Brain microvascular endothelial cell (primary cell): Measurements from ENCODE around the gene WWOX.

ENCODE experiments used
- DNase-seq: peaks from one replicate; pipeline ENCODE4 v3.0.0-alpha.2; 2020
- H3K27ac ChIP-seq: fragments of 250-450 bp; sonication (Bioruptor Pico); 2 replicates; pipeline ENCODE4 v1.5.1; 2020; ENCODE audit warnings: mild to moderate bottlenecking, moderate library complexity
- H3K27me3 ChIP-seq: fragments of 250-450 bp; sonication (Bioruptor Pico); replicated peaks from 2 replicates; pipeline ENCODE4 v1.5.1; 2020; ENCODE audit warnings: mild to moderate bottlenecking
- H3K36me3 ChIP-seq: fragments of 250-450 bp; sonication (Bioruptor Pico); replicated peaks from 2 replicates; pipeline ENCODE4 v1.5.1; 2020; ENCODE audit warnings: mild to moderate bottlenecking
- H3K4me3 ChIP-seq: 2 replicates; pipeline ENCODE4 v1.5.1; 2011; ENCODE audit warnings: low read depth, mild to moderate bottlenecking, control low read depth, low read length, moderate library complexity
- in situ Hi-C: cut with HindIII; loops from 2 replicates; pipeline ENCODE4 v1.10.0; 2017; ENCODE audit warnings: low sequenced_read_pairs, low pct_ligation_motif_present
- TF ChIP-seq, protein P1 (sequence below): IDR thresholded peaks from 2 replicates; pipeline ENCODE4 v1.5.1; 2011; ENCODE audit warnings: low read depth, mild to moderate bottlenecking, moderate library complexity, low read length, control low read depth, inconsistent platforms; ENCODE audit errors: missing control alignments

WWOX gene

DNA sequence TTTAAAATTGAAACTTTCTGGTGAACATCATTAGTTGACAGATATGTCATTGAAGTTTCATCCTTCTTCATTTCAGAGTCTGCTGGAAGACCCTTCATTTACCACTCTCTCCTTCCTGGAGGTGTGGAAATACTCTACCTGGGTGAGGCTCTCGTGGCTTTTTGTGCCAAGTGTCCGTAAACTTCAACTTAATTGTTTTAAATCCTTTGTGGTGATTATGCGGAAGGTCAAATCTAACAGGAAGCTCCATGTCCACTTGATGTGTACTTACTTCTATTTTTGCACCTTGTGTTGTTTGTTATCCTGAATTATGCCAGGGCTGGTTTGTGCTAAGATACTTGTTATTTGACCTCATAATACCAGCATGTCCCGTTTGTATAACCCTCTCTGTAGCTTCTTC, 129.2 kb downstream of the WWOX start:
- Histone ChIP-seq H3K4me3 (no peak overlapping the region), H3K36me3 (no peaks in the 10 kb centered on the region), H3K27me3 (no peaks in the 10 kb centered on the region), H3K27ac (no peak overlapping the region)
- DNase-seq: no peak
- TF ChIP-seq, protein P1, sequence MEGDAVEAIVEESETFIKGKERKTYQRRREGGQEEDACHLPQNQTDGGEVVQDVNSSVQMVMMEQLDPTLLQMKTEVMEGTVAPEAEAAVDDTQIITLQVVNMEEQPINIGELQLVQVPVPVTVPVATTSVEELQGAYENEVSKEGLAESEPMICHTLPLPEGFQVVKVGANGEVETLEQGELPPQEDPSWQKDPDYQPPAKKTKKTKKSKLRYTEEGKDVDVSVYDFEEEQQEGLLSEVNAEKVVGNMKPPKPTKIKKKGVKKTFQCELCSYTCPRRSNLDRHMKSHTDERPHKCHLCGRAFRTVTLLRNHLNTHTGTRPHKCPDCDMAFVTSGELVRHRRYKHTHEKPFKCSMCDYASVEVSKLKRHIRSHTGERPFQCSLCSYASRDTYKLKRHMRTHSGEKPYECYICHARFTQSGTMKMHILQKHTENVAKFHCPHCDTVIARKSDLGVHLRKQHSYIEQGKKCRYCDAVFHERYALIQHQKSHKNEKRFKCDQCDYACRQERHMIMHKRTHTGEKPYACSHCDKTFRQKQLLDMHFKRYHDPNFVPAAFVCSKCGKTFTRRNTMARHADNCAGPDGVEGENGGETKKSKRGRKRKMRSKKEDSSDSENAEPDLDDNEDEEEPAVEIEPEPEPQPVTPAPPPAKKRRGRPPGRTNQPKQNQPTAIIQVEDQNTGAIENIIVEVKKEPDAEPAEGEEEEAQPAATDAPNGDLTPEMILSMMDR: no peak
- in situ Hi-C loops: no loop called here

DNA sequence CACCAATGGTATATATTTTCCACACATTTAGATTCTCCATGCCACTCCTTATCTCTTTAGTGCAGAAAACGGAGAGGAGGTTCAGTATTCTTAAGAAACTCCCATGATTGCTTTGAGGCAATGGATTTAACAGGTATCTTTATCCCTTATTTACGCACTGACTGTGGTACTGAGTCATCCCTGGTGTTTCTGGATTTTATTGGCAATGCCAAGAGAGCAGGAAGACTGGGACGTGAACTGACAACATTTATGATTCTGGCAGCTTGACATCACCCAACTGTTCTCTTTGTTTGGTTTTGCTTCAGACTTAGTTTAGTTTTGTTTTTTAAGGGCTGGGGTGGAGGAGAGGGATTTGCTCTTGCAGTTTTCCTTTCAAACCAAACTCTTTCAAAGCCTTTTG, 131.4 kb downstream of the WWOX start:
- Histone ChIP-seq H3K27me3 (no peaks in the 10 kb centered on the region), H3K4me3 (no peak overlapping the region), H3K36me3 (no peaks in the 10 kb centered on the region), H3K27ac (no peak overlapping the region)
- in situ Hi-C loops: no loop called here
- no peak for DNase-seq
- TF ChIP-seq, protein P1: no peak

DNA sequence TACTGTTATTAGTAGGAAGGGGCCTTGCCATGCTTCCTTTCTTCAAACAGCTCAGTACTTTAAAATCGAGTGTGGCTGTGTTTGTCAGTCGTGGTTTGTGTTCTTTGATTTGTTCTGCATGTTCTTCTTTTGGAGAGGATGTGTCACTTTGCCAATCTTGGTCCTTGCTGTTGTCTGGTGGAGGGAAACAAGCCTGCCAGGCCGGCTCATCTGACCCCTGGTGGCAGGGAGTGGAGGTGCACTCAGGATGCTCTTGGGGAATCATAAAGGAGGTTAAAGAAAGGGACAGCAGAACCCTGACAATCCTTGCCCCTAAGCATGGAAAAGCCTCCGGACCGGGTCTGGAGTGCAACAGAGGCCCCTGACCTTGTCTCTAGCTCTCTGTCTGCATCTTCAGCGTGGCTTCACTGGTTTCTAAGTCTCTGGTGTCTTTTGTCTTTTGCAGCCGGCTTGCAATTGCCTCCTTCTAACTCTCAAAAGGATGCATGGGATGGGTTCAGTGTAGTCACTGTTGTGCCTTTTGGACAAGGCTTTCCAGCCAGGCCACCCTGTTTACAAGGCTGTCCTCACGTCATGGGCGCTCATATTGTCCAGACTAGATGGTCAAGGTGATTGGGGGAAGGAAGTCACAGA, 135.8 kb downstream of the WWOX start:
- in situ Hi-C loops: no loop called here
- Histone ChIP-seq H3K4me3 (no peak overlapping the region), H3K27me3 (no peaks in the 10 kb centered on the region), H3K36me3 (no peaks in the 10 kb centered on the region), H3K27ac (no peak overlapping the region)
- peak; percentile 71 for DNase-seq
- TF ChIP-seq, protein P1: peak; percentile 95

DNA sequence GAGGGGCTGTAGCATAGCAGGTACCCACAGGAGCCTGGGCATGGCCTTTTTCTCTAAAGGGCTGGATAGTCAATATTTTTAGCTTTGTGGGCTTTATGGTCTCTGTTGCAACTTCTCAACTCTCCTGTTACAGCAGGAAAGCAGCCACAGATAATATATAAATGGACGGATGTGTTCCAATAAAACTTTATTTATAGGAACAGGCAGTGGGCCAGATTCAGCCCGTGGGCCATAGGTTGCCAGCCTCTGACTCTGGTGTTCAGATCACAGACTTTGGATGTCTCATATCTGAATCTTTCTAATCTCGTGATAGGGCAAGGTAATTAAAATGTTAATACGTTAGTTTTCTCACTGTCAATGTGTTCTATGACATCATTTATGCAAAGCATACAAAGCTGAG, 136.4 kb downstream of the WWOX start:
- in situ Hi-C loops: no loop called here
- Histone ChIP-seq H3K27me3 (no peaks in the 10 kb centered on the region), H3K36me3 (no peaks in the 10 kb centered on the region), H3K4me3 (no peak overlapping the region), H3K27ac (no peak overlapping the region)
- no peak for DNase-seq
- TF ChIP-seq, protein P1: no peak

DNA sequence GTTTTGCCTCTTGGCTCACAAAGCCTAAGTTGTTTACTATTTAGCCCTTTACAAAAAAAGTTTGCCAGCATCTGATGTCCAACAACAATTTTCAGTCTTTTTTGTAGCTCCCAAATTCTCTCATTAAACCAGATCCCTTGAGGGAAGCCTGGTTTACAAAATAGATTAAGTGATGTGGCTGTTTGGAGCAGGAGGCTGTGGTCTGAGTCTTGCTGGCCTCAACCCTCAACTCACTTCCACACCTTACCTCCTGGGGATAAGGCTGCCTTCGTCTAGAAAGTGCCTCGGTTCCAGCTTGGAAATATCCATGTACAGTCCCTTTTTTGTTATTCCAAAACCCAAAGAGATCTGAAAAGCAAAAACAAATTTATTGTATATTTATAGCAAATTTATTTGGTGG, 138.4 kb downstream of the WWOX start:
- DNase-seq: no peak
- in situ Hi-C loops: no loop called here
- Histone ChIP-seq H3K27me3 (no peaks in the 10 kb centered on the region), H3K36me3 (no peaks in the 10 kb centered on the region), H3K4me3 (no peak overlapping the region), H3K27ac (no peak overlapping the region)
- TF ChIP-seq, protein P1: no peak
